Tibial nerve (tissue), 3 donors: ENCODE measurements around the gene ECHS1.

Experiments
- CTCF ChIP-seq, 5 experiments: fragments of 200-600 bp in 3 of 5; fragments of 450-650 bp in 2 of 5; sonication (generic) in 3 of 5; IDR thresholded peaks; one replicate each; pipeline ENCODE4 v1.5.1; 2016 to 2019; ENCODE audit warnings: antibody characterized with exemption in 5 of 5, mild to moderate bottlenecking in 3 of 5, moderate library complexity in 2 of 5
- POLR2A ChIP-seq, 2 donors: fragments of 450-650 bp; IDR thresholded peaks; one replicate each; pipeline ENCODE4 v1.6.1; 2017; ENCODE audit warnings: antibody characterized with exemption in 2 of 2, mild to moderate bottlenecking in 2 of 2, moderate library complexity in 2 of 2

DNA sequence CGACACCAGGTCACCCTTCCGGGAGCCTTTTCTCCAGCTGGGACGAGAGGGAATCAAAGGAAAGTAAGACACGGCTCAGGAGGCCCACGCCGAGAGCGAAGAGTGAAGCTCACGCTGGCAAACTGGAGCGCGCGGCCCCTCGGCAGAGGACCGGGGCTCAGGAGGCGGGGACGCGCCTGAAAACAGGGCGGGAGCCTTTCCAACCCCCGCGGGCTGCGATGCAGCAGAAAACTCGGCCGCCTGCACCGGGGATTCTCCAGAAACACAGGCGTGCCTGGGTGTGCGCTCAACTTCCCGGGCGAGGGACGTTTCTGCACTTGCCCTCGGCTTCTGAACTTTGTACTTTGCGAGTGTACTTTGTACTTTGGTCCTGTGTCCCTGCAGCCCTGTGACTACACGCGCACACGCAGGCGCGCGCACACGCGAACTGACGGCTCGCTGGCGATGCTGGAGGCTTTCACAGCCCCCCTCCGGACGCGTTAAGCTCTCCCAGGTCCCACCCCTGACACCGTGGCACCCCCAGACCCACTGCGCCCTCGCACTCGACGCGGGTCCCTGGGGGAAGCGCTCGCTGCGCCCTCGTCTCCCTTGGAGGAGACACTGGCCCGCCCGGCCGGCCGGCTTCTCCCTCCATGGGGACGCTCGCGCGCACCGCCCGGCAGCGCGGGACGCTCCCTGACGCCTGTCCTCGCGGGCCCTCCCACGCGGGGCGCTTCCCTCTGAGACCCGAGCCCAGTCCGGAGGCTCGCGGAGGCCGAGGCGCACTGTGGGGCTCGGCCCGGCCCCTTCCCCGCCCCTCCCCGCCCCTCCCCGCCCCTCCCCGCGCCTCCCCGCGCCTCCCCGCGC is 5.3 kb upstream of the ECHS1 start:
- TF ChIP-seq CTCF (IDR thresholded peaks at IDR 0.05) (no peak), POLR2A (IDR thresholded peaks at IDR 0.05) (peak; percentile 26 to 39)
